Measurements from ENCODE around the gene HAUS7. TPM values are rescaled to one million over a fixed set of nuclear protein-coding genes. Genes with fewer than 3 reads are reported as not detected.

Gene HAUS7
- total RNA-seq, 1 experiment from 2014 or later, result 46.5 TPM

- TF ChIP-seq TEAD1 (CRISPR knock-in tag; IDR thresholded peaks at IDR 0.05) (no peak), ATF6 (CRISPR knock-in tag; IDR thresholded peaks at IDR 0.05) (no peak), HMGXB4 (CRISPR knock-in tag; IDR thresholded peaks at IDR 0.05) (no peak), TEAD4 (CRISPR knock-in tag; IDR thresholded peaks at IDR 0.05) (no peak), GRHL2 (CRISPR knock-in tag; IDR thresholded peaks at IDR 0.05; ENCODE audit: insufficient replicate concordance, severe bottlenecking) (no peak), SOX15 (CRISPR knock-in tag; IDR thresholded peaks at IDR 0.05) (no peak)
Measured at GRCh38 chrX:153441296-153441695, 29.1 kb downstream of the HAUS7 start (continued).

GRCh38 chrX:153440556-153441135, 29.7 kb downstream of the HAUS7 start:
- DNase-seq (ENCODE audit: low spot score), result no peak
- TF ChIP-seq JAZF1 (CRISPR knock-in tag; IDR thresholded peaks at IDR 0.05) (no peak), ZSCAN18 (CRISPR knock-in tag; IDR thresholded peaks at IDR 0.05) (no peak)
- H3K27me3 Mint-ChIP-seq (ENCODE audit: low read depth), result no peaks in the 10 kb centered on the region; the same call in 1 of the 2 replicates
- no peaks in the 10 kb centered on the region for H3K36me3 Mint-ChIP-seq
- peaks cover 4% of the 10 kb centered on the region for H3K9me3 Mint-ChIP-seq
- ATAC-seq, result no peak
- POLR2A ChIA-PET, result no interaction called here
- no peak overlapping the region for H3K27ac Mint-ChIP-seq
- no peak overlapping the region for H3K4me3 Mint-ChIP-seq
- H3K4me1 Mint-ChIP-seq, result no peaks in the 10 kb centered on the region
- CTCF ChIA-PET, result interaction anchor here (0.6 to 1.3 kb wide), 4 partner anchors 20 to 397 kb away, joined by 3 to 9 read pairs (median 3); no protein-coding TSS in a partner anchor

- Mint-ChIP-seq H3K27ac (no peak overlapping the region), H3K27me3 (ENCODE audit: low read depth) (no peaks in the 10 kb centered on the region; the same call in 1 of the 2 replicates), H3K4me3 (no peak overlapping the region), H3K36me3 (no peaks in the 10 kb centered on the region), H3K4me1 (no peaks in the 10 kb centered on the region), H3K9me3 (peaks cover 4% of the 10 kb centered on the region)
- ChIA-PET POLR2A (no interaction called here), CTCF (interaction anchor here (0.6 to 1.3 kb wide), 2 partner anchors 21 to 115 kb away, joined by 3 to 9 read pairs; no protein-coding TSS in a partner anchor)
- ATAC-seq (no peak), DNase-seq (ENCODE audit: low spot score) (no peak)
- no peak for TF ChIP-seq CDX4 (CRISPR knock-in tag; IDR thresholded peaks at IDR 0.05; ENCODE audit: borderline replicate concordance)
Measured at GRCh38 chrX:153439977-153440376, 30.4 kb downstream of the HAUS7 start.

GRCh38 chrX:153438532-153438931, 31.8 kb downstream of the HAUS7 start:
- ChIA-PET CTCF (interaction anchor here (1.0 kb wide), 1 partner anchor 497 kb away, joined by 3 read pairs; no protein-coding TSS in a partner anchor), POLR2A (no interaction called here)
- no peak for ATAC-seq
- H3K36me3 Mint-ChIP-seq, result no peaks in the 10 kb centered on the region
- no peak overlapping the region for H3K27ac Mint-ChIP-seq
- H3K4me1 Mint-ChIP-seq, result no peaks in the 10 kb centered on the region
- no peak for DNase-seq (ENCODE audit: low spot score)
- TF ChIP-seq KAT7 (CRISPR knock-in tag; IDR thresholded peaks at IDR 0.05; ENCODE audit: borderline replicate concordance), result no peak
- no peak for TF ChIP-seq CREB1 (CRISPR knock-in tag; IDR thresholded peaks at IDR 0.05)
- no peak for TF ChIP-seq NFATC4 (CRISPR knock-in tag; IDR thresholded peaks at IDR 0.05)
- no peak overlapping the region for H3K4me3 Mint-ChIP-seq
- H3K27me3 Mint-ChIP-seq (ENCODE audit: low read depth), result no peaks in the 10 kb centered on the region; the same call in 1 of the 2 replicates
- peaks cover 4% of the 10 kb centered on the region for H3K9me3 Mint-ChIP-seq

All from WTC11 (cell line).